ENCODE results near the gene OGFOD3. TPM values are rescaled to one million over a fixed set of nuclear protein-coding genes. Genes with fewer than 3 reads are reported as not detected.
A peak's percentile ranks its signal among the peaks of the same experiment; 100 is the strongest.
"Not testable (repeated sequence)": the region's sequence is repeated elsewhere in the genome, so short reads cannot be mapped to it uniquely, and the experiment has no call there.

OGFOD3 gene
- total and polyA plus RNA-seq, 2 experiments from 2014 or later: 38.1 to 44.7 TPM

DNA sequence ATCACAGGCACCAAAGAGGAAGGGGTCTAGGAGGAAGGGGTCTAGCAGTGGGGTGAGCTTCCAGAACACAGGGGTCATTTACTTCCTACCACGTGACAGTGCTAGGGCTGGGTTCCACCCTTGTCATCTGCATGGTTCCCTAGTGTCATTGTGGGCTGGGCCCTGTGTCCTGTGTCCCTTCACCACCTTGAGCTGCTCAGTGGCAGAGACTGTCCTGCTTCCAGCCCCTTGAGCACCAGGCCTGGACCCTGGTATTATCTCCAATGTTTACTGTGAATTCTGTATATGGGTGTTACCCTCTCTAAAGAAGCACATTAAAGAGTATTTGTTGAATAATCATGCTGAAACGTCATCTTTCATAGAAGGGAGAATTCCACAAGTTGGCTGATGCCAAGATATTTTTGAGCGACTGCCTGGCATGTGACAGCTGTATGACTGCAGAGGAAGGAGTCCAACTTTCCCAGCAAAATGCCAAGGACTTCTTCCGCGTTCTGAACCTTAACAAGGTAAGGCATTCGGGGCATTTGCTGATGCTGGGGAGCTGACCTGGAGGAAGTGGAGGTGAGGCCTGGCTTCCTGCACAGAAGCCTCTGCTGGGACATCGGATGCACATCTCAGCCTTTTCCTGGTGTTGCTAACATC lies 45.7 kb upstream of the OGFOD3 start:
- TF ChIP-seq EZH2phosphoT487 (IDR thresholded peaks at IDR 0.05; ENCODE audit: insufficient read depth, low read depth): no peak
- H3K36me3 ChIP-seq (ENCODE audit: low read depth): peaks cover 22% of the 10 kb centered on the region; the same call in 1 of the 2 replicates
- peaks cover 21% of the 10 kb centered on the region for H3K79me2 ChIP-seq (ENCODE audit: insufficient read depth)
- H3K9me3 ChIP-seq (ENCODE audit: low read depth): no peaks in the 10 kb centered on the region
- H4K20me1 ChIP-seq (ENCODE audit: insufficient read depth): no peaks in the 10 kb centered on the region
- H3K9me2 ChIP-seq (ENCODE audit: insufficient read depth): no peaks in the 10 kb centered on the region
- no peaks in the 10 kb centered on the region for H3F3A ChIP-seq (ENCODE audit: insufficient read depth)
- H3K4me1 ChIP-seq (ENCODE audit: insufficient read depth): no peaks in the 10 kb centered on the region
- 31 to 41% methylated on average over 7 of the region's 7 CpGs for WGBS, 2 experiments (ENCODE audit: low coverage in 1 of 2, low lambda C conversion rate in 2 of 2, missing lambda C conversion rate in 2 of 2)
- no peak overlapping the region for H3K4me3 ChIP-seq
- no peaks in the 10 kb centered on the region for H3K27me3 ChIP-seq (replicated peaks; ENCODE audit: insufficient read depth)
- H2AFZ ChIP-seq: no peak overlapping the region
- H3K4me2 ChIP-seq (ENCODE audit: unreplicated experiment): no peak overlapping the region
- in situ Hi-C loops (cut with MboI): no loop called here
- H3K27ac ChIP-seq: no peak overlapping the region
- no peak overlapping the region for H3K9ac ChIP-seq
- DNase-seq: no peak

DNA sequence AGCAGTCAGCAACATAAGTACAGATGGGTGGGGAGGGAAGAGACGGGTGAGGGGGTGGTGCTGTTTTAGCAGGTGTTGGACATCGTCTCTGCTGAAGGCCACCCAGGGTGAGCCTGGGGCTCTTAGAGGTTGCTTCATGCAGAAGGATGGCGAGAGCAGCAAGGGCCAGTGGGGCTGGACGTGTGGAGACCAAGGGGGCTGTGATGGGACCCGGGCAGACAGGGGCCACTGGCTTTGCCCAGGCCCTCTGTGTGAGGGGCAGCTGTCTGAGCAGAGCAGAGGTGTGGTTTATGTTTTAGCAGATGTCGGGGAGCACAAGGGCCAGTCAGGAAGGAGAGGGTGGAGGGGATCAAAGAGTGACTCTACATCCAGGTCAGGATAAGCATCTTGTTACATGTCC lies 45.0 kb upstream of the OGFOD3 start:
- no peaks in the 10 kb centered on the region for H3K9me2 ChIP-seq (ENCODE audit: insufficient read depth)
- no peaks in the 10 kb centered on the region for H3K9me3 ChIP-seq (ENCODE audit: low read depth)
- H3K4me3 ChIP-seq: no peak overlapping the region
- no peaks in the 10 kb centered on the region for H3K4me1 ChIP-seq (ENCODE audit: insufficient read depth)
- H3K36me3 ChIP-seq (ENCODE audit: low read depth): peaks cover 15% of the 10 kb centered on the region; the same call in 1 of the 2 replicates
- in situ Hi-C loops (cut with MboI): no loop called here
- no peaks in the 10 kb centered on the region for H3K27me3 ChIP-seq (replicated peaks; ENCODE audit: insufficient read depth)
- DNase-seq: no peak
- WGBS, 2 experiments (ENCODE audit: low coverage in 1 of 2, low lambda C conversion rate in 2 of 2, missing lambda C conversion rate in 2 of 2): 74 to 89% methylated on average over 6 of the region's 6 CpGs
- H3K4me2 ChIP-seq (ENCODE audit: unreplicated experiment): no peak overlapping the region
- H4K20me1 ChIP-seq (ENCODE audit: insufficient read depth): no peaks in the 10 kb centered on the region
- no peak for TF ChIP-seq EZH2phosphoT487 (IDR thresholded peaks at IDR 0.05; ENCODE audit: insufficient read depth, low read depth)
- TF ChIP-seq EZH2 (IDR thresholded peaks at IDR 0.05; ENCODE audit: insufficient read depth, poor library complexity, severe bottlenecking): no peak
- no peak overlapping the region for H3K27ac ChIP-seq
- H2AFZ ChIP-seq: no peak overlapping the region
- H3F3A ChIP-seq (ENCODE audit: insufficient read depth): no peaks in the 10 kb centered on the region
- no peak overlapping the region for H3K9ac ChIP-seq
- H3K79me2 ChIP-seq (ENCODE audit: insufficient read depth): peaks cover 23% of the 10 kb centered on the region

- peaks cover 15% of the 10 kb centered on the region; the same call in 1 of the 2 replicates for H3K36me3 ChIP-seq (ENCODE audit: low read depth)
- peaks cover 7% of the 10 kb centered on the region; the same call in 1 of the 2 replicates for H3F3A ChIP-seq (ENCODE audit: insufficient read depth)
- H4K20me1 ChIP-seq (ENCODE audit: insufficient read depth): no peaks in the 10 kb centered on the region
- no peak overlapping the region for H2AFZ ChIP-seq
- H3K27ac ChIP-seq: no peak overlapping the region
- H3K4me2 ChIP-seq (ENCODE audit: unreplicated experiment): no peak overlapping the region
- H3K9me2 ChIP-seq (ENCODE audit: insufficient read depth): no peaks in the 10 kb centered on the region
- H3K9me3 ChIP-seq (ENCODE audit: low read depth): no peaks in the 10 kb centered on the region
- DNase-seq: no peak
- in situ Hi-C loops (cut with MboI): no loop called here
- H3K27me3 ChIP-seq (replicated peaks; ENCODE audit: insufficient read depth): no peaks in the 10 kb centered on the region
- no peak overlapping the region for H3K9ac ChIP-seq
- 88 to 93% methylated on average over 8 to 10 of the region's 10 CpGs for WGBS, 2 experiments (ENCODE audit: low coverage in 1 of 2, low lambda C conversion rate in 2 of 2, missing lambda C conversion rate in 2 of 2)
- peaks cover 6% of the 10 kb centered on the region for H3K4me1 ChIP-seq (ENCODE audit: insufficient read depth)
- no peak overlapping the region for H3K4me3 ChIP-seq
- no peak for TF ChIP-seq EZH2 (IDR thresholded peaks at IDR 0.05; ENCODE audit: insufficient read depth, poor library complexity, severe bottlenecking)
- no peak for TF ChIP-seq EZH2phosphoT487 (IDR thresholded peaks at IDR 0.05; ENCODE audit: insufficient read depth, low read depth)
- peaks cover 23% of the 10 kb centered on the region for H3K79me2 ChIP-seq (ENCODE audit: insufficient read depth)
Measured at GRCh38 chr17:82461827-82462524, 43.6 kb upstream of the OGFOD3 start.

DNA sequence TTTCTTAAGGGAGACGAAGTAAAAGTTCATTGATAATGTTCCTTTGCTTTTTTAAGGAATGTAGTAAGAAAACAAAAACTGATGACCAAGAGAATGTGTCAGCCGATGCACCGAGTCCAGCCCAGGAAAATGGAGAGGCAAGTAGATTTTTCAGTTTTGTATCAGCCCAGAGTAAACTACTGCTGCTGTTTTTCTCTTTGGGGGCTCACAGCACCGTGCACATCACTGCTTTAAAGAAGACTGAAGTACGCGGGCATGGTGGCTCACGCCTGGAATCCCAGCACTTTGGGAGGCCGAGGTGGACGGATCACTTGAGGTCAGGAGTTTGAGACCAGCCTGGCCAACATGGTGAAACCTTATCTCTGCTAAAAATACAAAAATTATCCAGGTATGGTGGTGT lies 41.5 kb upstream of the OGFOD3 start:
- H3K27me3 ChIP-seq (replicated peaks; ENCODE audit: insufficient read depth); H3K9me3 ChIP-seq (ENCODE audit: low read depth); H4K20me1 ChIP-seq (ENCODE audit: insufficient read depth); H3F3A ChIP-seq (ENCODE audit: insufficient read depth); DNase-seq; H3K9ac ChIP-seq; H3K4me1 ChIP-seq (ENCODE audit: insufficient read depth); H3K9me2 ChIP-seq (ENCODE audit: insufficient read depth); H2AFZ ChIP-seq; H3K27ac ChIP-seq; in situ Hi-C loops (cut with MboI): not testable (repeated sequence)
- Histone ChIP-seq H3K79me2 (ENCODE audit: insufficient read depth) (peaks cover 23% of the 10 kb centered on the region), H3K4me3 (peak overlapping the region; percentile 79; the same call in 1 of the 2 replicates), H3K4me2 (ENCODE audit: unreplicated experiment) (peak overlapping the region; percentile 84), H3K36me3 (ENCODE audit: low read depth) (peaks cover 12% of the 10 kb centered on the region; the same call in 1 of the 2 replicates)
- 89 to 93% methylated on average over 9 of the region's 9 CpGs for WGBS, 2 experiments (ENCODE audit: low coverage in 1 of 2, low lambda C conversion rate in 2 of 2, missing lambda C conversion rate in 2 of 2)

All from GM23248 (cell line).